Upper lobe of right lung (tissue), 1 donor: ENCODE results near the gene LPP. TPM values are rescaled to one million over a fixed set of nuclear protein-coding genes. Genes with fewer than 3 reads are reported as not detected.

ENCODE experiments used
- ATAC-seq: fragments of 200-7000 bp; cut with Tn5 transposase; one replicate; pipeline ENCODE4 v1.9.1; 2020; ENCODE audit warnings: mild to moderate bottlenecking, moderate library complexity
- DNase-seq: peaks from one replicate; pipeline ENCODE4 v3.0.0-alpha.2; 2020
- H3K27ac ChIP-seq: fragments of 200-600 bp; one replicate; pipeline ENCODE4 v1.8.0; 2022
- H3K27me3 ChIP-seq: fragments of 200-600 bp; one replicate; pipeline ENCODE4 v1.8.0; 2022; ENCODE audit warnings: mild to moderate bottlenecking
- H3K36me3 ChIP-seq: fragments of 200-600 bp; one replicate; pipeline ENCODE4 v1.8.0; 2022
- H3K4me1 ChIP-seq: fragments of 200-600 bp; one replicate; pipeline ENCODE4 v1.8.0; 2022
- H3K4me3 ChIP-seq: fragments of 200-600 bp; one replicate; pipeline ENCODE4 v1.8.0; 2022; ENCODE audit warnings: mild to moderate bottlenecking
- H3K9me3 ChIP-seq: fragments of 200-600 bp; one replicate; pipeline ENCODE4 v1.8.0; 2022
- CTCF ChIP-seq: fragments of 200-600 bp; IDR thresholded peaks from one replicate; pipeline ENCODE4 v1.8.0; 2022; ENCODE audit warnings: antibody characterized with exemption
- intact Hi-C: fragments of 100-400 bp; cut with DNase I; formaldehyde crosslinking; loops from one replicate; pipeline ENCODE4 v1.11.0; 2022
- total RNA-seq: library from RNA; stranded (reverse); fragmentation: NEBNext Ultra II Directional; extraction: Animal tissue kit (Norgen Biotek cat#: 25700); gene quantifications from one replicate; pipeline ENCODE4 v1.2.1, GENCODE V29; 2021
- donor health status: DM: no; HTN: yes; CAD: no; lungs with severe emphysema.

LPP gene
- total RNA-seq, 1 donor from 2014 or later: 191 TPM

DNA sequence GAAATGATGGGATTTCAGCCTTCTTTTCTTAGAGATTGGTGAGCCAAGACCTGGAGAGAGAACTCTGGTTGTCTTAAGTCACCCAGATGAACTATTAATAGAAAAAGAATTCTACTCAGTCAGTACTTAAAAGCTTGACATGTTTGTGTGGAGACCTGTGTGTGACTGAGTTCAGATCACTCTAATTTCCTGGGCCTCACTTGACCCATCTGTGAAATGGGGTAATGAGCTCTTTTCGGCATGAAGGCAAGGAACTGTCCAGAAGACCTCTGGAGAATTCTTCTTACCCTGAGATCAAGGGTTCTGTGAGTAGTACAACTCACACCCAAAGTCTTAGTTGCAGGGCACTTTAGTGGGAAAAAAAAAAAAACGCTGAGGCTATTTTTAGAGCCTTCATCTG is 92.9 kb downstream of the LPP start:
- ATAC-seq (no peak), DNase-seq (no peak)
- H3K9me3 ChIP-seq: no peaks in the 10 kb centered on the region
- intact Hi-C loops: no loop called here
- no peak overlapping the region for H3K27ac ChIP-seq
- H3K4me1 ChIP-seq: no peaks in the 10 kb centered on the region
- H3K36me3 ChIP-seq: no peaks in the 10 kb centered on the region
- no peak for TF ChIP-seq CTCF
- H3K4me3 ChIP-seq: no peak overlapping the region
- no peaks in the 10 kb centered on the region for H3K27me3 ChIP-seq

DNA sequence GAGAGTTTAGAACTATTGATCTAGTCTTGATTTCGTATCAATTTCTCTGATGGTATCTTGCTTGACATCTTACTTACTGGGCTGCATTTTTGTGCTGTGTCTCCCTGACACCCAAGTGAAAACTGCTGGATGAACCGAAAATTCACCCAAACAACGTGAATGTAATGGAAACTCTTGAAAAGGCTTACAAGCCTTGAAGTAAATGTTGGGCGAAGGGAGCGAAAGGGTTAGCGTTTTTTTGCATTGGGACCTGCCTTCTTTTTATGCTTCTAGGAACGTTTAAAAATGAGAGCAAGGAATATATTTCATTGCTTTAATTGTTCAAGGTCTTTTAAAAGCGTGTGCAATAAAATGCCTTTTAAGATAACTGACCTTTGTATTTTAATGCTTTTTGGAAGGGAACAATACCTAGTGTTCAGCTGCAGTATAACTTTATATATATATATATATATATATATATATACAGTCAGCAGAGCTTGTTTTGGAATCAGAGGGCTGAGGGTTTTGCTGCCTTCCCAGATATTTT is 94.1 kb downstream of the LPP start:
- Histone ChIP-seq H3K4me1 (no peaks in the 10 kb centered on the region), H3K27me3 (no peaks in the 10 kb centered on the region), H3K36me3 (no peaks in the 10 kb centered on the region), H3K27ac (no peak overlapping the region), H3K9me3 (no peaks in the 10 kb centered on the region), H3K4me3 (no peak overlapping the region)
- no peak for ATAC-seq
- no peak for DNase-seq
- intact Hi-C loops: no loop called here
- TF ChIP-seq CTCF: no peak

DNA sequence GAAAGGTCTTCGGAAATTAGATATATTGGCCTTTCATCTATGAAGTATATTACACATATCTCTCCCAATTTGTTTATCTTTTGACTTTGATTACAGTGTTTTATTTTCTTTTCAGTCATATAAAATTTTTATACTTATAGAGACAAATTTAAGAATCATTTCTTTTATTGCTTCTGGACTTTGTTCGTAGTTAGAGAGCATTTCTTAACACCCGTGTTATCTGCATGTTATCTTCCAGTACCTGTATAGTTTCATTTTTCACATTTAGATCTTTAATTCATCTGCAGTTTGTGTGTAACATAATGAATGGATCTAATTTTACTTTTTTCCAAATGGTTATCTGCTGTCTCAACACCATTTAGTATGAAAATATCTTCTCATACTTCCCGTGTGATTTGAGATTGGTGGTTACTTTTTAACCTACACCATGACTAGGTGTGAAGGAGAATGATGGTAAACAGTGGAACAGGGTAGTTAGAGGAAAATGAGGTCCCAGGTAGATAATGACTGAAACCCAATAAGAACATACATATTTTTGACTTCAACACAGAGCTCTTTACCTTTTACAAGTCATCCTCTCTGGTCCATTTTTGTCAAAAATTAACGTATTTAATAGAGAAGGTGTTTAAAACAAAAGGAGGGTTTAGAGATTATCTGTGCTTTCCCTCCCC is 99.3 kb downstream of the LPP start:
- Histone ChIP-seq H3K27ac (no peak overlapping the region), H3K36me3 (no peaks in the 10 kb centered on the region), H3K9me3 (no peaks in the 10 kb centered on the region), H3K4me3 (no peak overlapping the region), H3K4me1 (peaks cover 14% of the 10 kb centered on the region), H3K27me3 (no peaks in the 10 kb centered on the region)
- no peak for TF ChIP-seq CTCF
- ATAC-seq (no peak), DNase-seq (no peak)
- intact Hi-C loops: no loop called here

- Histone ChIP-seq H3K9me3 (no peaks in the 10 kb centered on the region), H3K36me3 (no peaks in the 10 kb centered on the region), H3K4me1 (peaks cover 14% of the 10 kb centered on the region), H3K27me3 (no peaks in the 10 kb centered on the region), H3K27ac (no peak overlapping the region), H3K4me3 (no peak overlapping the region)
- no peak for ATAC-seq
- intact Hi-C loops: no loop called here
- no peak for DNase-seq
- TF ChIP-seq CTCF: no peak
Measured at GRCh38 chr3:188253800-188254452, 100.0 kb downstream of the LPP start.

GRCh38 chr3:188254520-188255070 is 100.6 kb downstream of the LPP start:
- ATAC-seq (no peak), DNase-seq (no peak)
- TF ChIP-seq CTCF: no peak
- Histone ChIP-seq H3K9me3 (no peaks in the 10 kb centered on the region), H3K27ac (no peak overlapping the region), H3K4me1 (peaks cover 14% of the 10 kb centered on the region), H3K4me3 (no peak overlapping the region), H3K27me3 (no peaks in the 10 kb centered on the region), H3K36me3 (no peaks in the 10 kb centered on the region)
- intact Hi-C loops: no loop called here
